ENCODE measurements around the gene ZDHHC7.

Gene ZDHHC7

GRCh38 chr16:84933774-84934631 is 77.3 kb downstream of the ZDHHC7 start:
- no peak for DNase-seq

GRCh38 chr16:84932681-84933080 is 78.7 kb downstream of the ZDHHC7 start:
- no peak for DNase-seq

GRCh38 chr16:84931506-84931905 is 79.8 kb downstream of the ZDHHC7 start:
- no peak for DNase-seq

- DNase-seq, result no peak
Measured at GRCh38 chr16:84931107-84931494, 80.2 kb downstream of the ZDHHC7 start.

- DNase-seq, result no peak
Measured at GRCh38 chr16:84930298-84931106, 80.8 kb downstream of the ZDHHC7 start.

GRCh38 chr16:84929421-84930297 is 81.7 kb downstream of the ZDHHC7 start:
- no peak for DNase-seq

GRCh38 chr16:84928679-84929420 is 82.5 kb downstream of the ZDHHC7 start:
- no peak for DNase-seq

- DNase-seq, result no peak
Measured at GRCh38 chr16:84927621-84928591, 83.4 kb downstream of the ZDHHC7 start.

- no peak for DNase-seq
Measured at GRCh38 chr16:84926462-84926861, 84.9 kb downstream of the ZDHHC7 start.

- DNase-seq, result no peak
Measured at GRCh38 chr16:84925773-84926372, 85.5 kb downstream of the ZDHHC7 start.

- peak; percentile 60 for DNase-seq
Measured at GRCh38 chr16:84925092-84925772, 86.1 kb downstream of the ZDHHC7 start.

- no peak for DNase-seq
Measured at GRCh38 chr16:84924331-84925091, 86.8 kb downstream of the ZDHHC7 start.

All from RPMI8226 (cell line).